Inflammatory macrophage treated with lipopolysaccharide for 4 hours (primary cell): Measurements from ENCODE around the gene HIPK2.
A peak's percentile ranks its signal among the peaks of the same experiment; 100 is the strongest.
"Not testable (repeated sequence)": the region's sequence is repeated elsewhere in the genome, so short reads cannot be mapped to it uniquely, and the experiment has no call there.

Experiments used
- DNase-seq: peaks from one replicate; pipeline ENCODE4 v3.0.0-alpha.2; 2020

The HIPK2 gene

GRCh38 chr7:139611556-139611955 is 166.2 kb downstream of the HIPK2 start:
- DNase-seq = not testable (repeated sequence)

GRCh38 chr7:139610595-139610994 is 167.2 kb downstream of the HIPK2 start:
- DNase-seq = no peak

GRCh38 chr7:139603896-139604295 is 173.9 kb downstream of the HIPK2 start:
- DNase-seq = no peak

DNA sequence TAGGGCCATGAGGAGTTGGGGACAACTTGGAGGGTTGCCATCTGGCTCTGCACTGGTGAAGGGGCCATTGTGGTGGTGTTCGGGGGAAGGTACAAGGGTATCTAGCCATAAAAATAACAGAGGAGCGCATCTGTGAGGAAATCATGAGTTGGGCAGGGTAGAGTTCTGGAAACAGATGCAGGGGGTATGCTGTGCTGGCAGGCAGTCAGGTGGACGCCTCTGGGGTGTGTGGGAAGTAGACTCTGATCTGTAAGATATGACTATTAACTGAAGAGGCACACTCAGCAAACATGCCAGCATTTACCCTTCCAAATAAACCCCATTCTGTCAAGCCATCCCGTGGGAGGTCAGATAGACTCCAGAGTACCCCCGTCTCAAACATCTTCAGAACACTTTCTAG is 174.5 kb downstream of the HIPK2 start:
- no peak for DNase-seq

DNA sequence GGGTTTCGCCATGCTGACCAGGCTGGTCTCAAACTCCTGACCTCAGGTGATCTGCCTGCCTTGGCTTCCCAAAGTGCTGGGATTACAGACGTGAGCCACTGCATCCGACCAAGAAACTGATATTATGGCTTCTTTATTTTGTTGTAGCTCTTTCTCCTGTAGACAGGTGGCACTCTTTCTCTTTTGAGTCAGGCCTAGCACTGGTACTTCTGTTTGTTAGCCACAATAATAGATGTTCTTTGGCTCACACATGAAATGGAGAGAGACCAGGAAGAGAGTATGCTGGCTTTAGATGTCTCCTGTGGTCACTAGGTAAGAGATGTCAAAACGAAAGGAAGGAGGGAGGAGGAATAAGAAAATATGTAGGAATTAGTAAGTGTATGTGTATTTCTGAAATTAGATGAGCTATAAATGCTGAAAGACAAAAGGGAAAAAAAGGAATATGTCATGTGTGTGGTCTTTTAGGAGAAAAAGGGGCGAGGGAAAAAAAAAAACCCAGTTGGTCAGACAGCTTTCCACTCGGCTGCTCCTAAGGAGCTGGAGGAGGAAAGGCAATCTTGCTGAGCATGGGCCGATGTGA is 175.6 kb downstream of the HIPK2 start:
- DNase-seq = peak; percentile 32

- no peak for DNase-seq
Measured at GRCh38 chr7:139601176-139601575, 176.6 kb downstream of the HIPK2 start.

DNA sequence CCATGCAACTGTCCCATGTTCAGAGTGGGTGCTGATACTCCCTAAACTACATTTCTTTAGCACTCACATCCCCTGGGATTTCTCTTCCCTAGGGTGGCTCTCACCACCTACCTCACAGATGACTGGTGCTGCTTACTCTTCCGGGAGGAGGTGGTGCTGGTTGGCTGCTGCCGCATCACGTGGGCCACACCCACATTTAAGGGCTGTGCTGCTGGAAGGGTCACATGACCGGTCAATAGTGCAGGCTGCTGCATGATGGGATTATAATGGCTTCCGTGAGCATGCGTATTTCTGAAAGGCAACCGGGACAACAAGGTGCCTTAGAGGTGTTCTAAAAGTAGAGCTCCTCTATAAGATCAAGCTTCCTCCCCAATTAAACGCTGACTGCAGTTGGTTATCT is 177.5 kb downstream of the HIPK2 start:
- no peak for DNase-seq

DNA sequence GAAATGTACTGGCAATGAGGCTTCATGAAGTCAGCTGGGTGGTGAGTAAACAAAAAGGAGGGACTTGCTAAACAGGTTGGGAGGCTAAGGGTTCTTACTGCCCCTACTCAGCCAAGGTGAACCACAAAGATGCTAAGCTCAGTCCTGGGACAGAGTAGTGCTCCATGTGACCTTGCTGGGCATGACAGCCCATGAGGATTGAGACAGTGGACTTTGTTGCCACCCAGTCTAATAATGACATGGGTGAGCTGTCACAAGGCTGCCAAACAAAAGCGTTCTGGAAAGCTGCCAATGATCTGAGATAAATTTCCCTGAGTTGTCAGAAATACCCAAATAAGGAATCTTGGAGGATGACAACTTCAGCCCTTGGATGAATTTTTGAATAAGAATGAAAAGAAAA is 179.2 kb downstream of the HIPK2 start:
- no peak for DNase-seq

GRCh38 chr7:139597028-139597427 is 180.8 kb downstream of the HIPK2 start:
- DNase-seq = no peak

DNA sequence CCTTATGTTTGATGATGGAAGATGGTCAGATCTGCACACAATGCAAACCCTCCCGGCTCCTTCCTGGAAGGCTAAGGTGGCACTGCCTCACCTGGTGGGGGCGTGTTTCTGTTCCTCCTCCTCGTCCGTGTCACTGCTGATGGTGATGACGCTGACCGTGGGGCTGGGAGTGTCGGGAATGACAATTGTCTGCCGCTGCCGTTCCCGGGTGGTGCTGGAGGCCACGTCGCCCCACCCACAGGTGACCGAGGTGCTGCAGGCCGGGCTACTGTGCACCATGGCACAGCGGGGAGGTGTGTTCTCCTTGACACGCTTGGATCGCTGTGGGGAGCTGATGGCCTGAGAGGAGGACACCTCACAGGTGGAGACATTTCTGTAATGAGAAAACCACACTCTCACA is 181.2 kb downstream of the HIPK2 start:
- DNase-seq = no peak

DNA sequence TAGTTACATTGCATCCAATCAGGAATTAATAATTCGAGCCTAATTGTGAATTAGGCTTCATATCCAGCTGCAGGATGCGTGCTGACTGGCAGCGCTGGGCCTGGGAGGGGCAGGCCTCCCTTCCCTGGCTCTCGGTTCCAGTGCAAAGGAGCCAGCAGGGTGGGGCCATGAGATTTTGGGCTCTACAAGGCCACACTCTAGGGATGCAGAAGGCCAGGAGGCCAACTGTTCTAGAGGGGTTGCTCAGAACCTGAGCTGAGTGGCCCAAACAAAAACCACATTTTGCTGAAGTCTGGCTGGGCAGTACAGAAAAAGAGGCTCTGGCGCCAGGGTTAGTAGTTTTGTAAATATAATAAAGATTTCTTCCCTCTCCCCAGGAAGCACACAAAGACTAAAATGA is 182.0 kb downstream of the HIPK2 start:
- DNase-seq = no peak

- no peak for DNase-seq
Measured at GRCh38 chr7:139594911-139595476, 182.8 kb downstream of the HIPK2 start.

DNA sequence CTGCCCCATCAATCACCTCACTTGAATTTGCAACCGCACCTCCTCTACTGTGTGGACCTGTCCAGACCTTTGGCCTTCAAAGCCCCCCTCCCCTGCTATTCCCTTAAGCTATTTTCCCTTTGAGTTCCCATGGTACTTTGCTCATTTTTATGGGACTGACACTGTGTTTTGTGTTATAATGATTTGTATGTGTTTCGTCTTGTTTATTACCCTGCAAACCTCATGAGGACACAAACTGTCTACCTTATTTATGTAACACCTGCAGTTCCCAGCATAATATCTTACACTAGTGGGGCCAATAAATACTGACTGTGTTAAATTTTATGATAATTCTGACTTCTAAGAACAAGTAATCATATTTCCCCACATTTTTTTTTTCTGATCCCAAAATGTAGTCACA is 183.7 kb downstream of the HIPK2 start:
- no peak for DNase-seq

DNA sequence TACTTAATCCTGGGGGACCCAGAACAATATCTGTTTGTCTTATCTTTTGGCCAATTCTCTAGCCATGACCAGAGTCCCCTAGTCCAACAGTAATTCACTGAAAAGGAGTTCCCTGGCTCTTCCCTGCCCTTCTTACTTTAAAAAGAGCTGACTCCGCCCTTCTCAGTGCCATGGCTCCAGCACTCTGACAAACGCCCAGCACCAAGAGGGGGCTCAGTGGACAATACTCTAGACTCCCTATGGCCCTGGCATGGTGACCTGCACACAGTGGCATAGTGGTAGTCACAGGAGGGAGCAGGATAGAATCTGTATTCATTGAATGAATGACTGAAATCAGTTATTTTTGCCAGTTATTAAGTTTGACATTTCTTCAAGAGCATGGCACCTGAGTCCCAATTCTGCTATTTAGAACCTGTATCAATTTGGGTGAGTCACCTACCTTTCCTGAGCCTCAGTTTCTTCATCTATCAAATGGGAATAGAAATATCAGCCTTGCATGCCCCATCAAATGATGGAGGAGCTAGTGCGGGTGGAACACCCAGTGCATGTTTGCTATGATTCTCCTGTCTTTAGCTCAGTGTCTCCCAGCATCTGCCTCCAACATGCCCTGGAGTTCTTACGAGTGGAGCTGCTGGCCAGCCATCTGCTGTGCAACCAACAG is 184.9 kb downstream of the HIPK2 start:
- DNase-seq = no peak

DNA sequence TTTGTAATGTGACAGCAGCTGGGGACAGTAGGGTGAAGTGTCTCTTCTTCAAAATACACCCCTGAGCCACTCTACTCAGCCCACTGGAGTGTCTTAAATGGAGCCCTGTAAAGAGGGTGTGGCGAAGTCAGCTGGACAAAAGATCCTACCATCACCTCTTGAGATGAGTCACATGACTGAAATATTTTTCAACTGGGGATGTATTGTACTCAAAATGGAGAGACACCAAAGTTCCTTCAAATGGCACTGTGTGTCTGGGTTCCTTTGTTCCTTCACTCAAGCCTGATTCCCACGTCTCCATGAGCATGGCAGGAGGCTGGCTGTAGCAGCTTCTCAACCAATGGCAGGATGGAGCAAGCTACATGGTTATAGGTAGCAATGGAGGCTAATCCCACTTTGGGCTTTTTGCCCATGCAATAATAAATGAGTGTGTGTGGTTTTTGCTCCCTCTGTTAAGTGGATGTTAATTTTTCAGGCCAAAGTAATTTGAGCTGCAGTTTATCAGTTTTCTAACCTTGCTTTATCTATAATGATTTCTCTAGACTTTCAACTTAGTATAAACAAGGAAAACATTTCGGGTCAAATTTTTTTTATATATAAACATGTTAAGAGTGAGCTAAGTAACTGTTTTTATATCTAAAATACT is 186.1 kb downstream of the HIPK2 start:
- DNase-seq = no peak

GRCh38 chr7:139589474-139589873 is 188.3 kb downstream of the HIPK2 start:
- DNase-seq = peak; percentile 3

- peak; percentile 80 for DNase-seq
Measured at GRCh38 chr7:139588632-139589031, 189.2 kb downstream of the HIPK2 start.

DNA sequence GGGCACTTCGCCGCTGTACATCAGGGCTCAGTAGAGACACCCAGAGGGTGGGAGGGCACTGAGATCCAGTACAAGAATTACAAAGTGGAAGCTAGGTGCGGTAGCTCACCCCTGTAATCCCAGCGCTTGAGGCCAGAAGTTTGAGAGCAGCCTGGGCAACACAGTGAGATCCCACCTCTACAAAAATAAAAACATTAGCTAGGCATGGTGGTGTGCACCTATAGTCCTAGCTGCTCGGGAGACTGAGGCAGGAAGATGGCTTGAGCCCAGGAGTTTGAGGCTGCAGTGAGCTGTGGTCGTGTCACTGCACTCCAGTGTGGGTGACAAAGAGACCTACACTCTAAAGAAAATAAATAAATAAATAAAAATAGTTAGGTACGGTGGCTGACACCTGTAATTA is 190.3 kb downstream of the HIPK2 start:
- DNase-seq = no peak

DNA sequence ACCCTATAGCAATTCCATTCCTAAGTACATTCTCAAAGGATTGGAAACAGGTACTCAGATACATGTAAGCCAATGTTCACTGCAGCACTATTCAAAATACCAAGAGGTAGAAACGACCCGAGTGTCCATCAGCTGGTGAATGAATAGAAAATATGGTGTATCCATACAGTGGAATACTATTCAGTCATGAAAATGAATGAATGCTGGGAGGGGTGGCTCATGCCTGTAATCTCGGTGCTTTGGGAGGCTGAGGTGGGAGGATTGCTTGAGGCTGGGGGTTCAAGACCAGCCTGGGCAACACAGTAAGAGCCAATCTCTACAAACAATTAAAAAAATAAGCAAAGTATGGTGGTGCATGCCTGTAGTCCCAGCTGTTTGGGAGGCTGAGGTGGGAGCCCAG is 191.5 kb downstream of the HIPK2 start:
- no peak for DNase-seq

GRCh38 chr7:139585042-139585441 is 192.8 kb downstream of the HIPK2 start:
- DNase-seq = no peak

DNA sequence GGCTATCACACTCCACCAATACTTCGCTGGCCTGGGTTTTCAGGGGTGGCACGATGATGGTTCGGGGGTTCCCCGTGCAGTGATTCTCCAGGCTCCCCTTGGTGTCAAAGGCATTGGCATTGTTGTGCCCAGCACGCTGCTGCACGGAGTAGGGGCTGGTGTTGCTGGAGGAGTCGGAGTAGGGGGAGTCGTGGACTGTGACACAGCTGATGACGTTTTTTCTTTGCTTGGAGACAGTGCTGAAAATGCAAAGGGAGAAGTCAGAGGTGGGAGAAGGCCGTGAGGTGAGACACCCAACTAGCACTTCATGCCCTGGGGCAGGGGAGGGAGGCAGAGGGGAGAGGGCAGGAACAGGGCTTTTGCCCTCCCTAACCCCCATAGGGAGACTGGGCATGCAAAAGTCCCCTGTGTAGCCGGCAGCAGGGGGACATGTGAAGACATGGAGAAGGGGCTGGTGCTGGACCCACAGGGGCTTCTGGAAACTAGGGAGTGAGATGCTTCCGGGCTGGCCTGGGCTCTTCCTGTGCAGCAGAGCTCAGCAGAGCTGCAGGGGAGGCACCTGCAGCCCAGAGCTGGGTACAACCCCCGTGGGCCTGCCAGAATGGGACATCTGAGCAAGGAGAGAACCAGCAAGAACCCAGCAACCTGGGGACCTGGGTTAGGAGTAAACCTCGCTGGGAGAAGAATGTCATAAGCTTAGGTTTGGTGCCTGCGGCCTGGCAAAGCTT is 193.8 kb downstream of the HIPK2 start:
- DNase-seq = no peak

DNA sequence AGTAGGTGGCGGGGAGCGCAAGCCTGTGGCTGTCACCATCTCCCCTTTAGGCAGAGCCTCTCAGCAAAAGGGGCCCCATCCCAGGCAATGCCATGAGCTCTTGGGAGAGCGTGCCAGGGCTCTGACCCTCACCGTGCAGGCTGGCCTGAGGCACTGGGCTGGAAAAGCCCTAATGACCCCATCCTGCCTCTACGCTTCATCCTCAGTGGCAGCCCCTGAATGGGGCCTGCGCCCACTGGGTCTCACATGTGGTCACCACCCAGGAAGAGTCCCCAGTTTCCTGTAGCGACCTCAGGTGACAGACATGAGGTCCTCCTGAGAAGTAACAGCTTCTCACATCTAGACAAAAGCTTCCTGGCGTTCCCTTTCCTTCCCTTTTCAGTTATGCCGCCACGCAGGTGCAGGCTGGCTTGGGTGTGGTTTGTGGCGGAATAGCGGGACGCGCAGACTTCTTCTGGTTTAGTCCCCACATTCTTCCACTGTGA is 195.1 kb downstream of the HIPK2 start:
- DNase-seq = no peak

DNA sequence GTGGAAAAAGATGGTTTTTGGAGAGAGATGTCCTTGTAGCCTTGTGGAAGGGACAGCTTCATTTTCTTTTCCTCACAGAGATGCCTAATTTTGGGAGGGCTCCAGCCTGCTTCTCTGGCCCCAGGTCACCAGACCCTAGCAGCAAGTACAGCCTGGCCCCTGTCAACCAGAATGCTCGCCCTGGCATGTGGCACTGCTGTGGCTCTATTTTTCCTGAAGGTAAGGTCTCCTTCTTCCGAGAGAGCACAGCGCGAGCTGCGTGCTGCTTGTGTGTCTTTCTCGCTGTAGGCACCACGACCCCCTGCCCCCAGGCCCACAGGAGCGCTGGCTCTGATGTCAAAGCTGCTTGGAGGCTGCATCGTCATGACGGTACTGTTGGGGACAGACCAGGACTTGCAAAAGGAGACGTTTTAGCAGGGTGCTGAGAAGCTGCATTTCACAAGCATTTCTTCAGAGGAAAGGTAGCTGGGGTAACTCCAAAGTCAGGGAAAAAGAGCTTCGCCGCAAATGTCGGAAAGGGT is 195.6 kb downstream of the HIPK2 start:
- no peak for DNase-seq
